ENCODE measurements around the gene CHSY3.

CHSY3 gene

DNA sequence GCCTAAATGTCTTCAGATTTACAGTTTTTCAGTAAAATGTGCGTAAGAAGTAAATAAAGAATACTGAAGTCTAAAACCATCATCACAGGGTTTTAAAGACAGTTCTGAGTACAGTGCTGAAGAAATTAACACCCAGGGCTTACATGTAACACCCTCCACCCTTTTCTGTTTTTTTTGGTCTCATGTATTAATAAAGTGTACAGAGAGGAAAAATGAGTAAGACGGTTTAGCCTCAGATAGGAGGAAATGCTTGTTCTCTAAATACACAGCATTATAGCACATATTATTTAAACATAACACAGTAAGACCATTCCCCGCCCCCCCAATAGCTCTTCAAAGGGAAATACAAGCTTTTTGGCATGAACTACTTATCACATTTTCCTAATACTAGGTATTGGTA, 119.3 kb downstream of the CHSY3 start:
- DNase-seq (ENCODE audit: low read depth in 2 of 2): no peak

- no peak for DNase-seq (ENCODE audit: low read depth in 2 of 2)
These were observed 119.7 kb downstream of the CHSY3 start for GRCh38 chr5:130024006-130024405.

GRCh38 chr5:130025511-130025910, 121.2 kb downstream of the CHSY3 start:
- no peak for DNase-seq (ENCODE audit: low read depth in 2 of 2)

DNA sequence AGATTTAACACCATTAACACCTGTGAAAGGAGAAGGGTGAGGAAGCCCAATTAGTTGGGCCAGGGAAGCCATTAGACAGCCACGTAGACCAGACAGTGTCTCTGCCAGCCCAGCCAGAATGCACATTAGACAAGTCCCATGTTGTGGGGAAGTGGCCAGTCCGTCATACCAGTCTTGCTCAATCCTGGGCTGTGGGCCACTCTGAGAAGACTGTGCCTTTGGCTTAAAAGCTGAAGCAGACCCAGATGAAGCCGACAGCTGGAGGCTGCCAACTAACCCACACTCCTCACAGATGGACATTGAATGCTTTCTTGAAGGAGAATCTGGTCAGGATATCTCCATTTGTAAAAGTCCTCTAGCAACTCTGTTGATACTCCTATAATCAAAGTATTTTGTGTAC, 128.5 kb downstream of the CHSY3 start:
- no peak for DNase-seq (ENCODE audit: low read depth in 2 of 2)

DNA sequence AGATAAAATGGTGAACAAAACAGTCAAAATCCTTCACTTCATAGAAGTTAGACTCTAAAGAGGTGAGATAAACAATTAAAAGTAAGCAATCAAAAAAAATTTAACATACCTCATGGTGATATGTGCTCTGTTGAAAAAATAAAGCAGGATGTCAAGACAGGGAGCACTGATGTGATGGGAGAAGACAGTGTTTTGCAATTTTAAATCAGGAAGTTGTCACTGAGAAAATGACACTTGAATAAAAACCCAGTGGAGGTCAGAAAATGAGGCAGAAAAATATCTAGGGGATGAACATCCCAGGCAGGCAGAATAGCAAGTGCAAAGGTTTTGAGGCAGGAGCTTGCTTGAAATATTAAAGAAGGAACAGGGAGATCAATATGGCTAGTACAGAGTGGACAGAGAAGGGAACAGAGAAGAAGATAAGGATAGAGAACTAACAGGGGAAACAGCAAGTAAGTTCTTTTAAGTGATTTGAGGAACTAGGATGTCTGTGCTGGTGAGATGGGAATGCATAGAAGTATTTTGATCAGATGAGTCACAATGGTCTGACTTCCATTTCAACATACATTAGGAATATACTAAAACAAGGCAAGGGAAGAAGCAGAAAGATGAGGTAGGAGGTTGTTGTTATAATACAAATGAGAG, 130.4 kb downstream of the CHSY3 start:
- DNase-seq (ENCODE audit: low read depth in 2 of 2): no peak

- no peak for DNase-seq (ENCODE audit: low read depth in 2 of 2)
These were observed 131.1 kb downstream of the CHSY3 start for GRCh38 chr5:130035388-130035787.

- DNase-seq (ENCODE audit: low read depth in 2 of 2): no peak
These were observed 133.6 kb downstream of the CHSY3 start for GRCh38 chr5:130037905-130038304.

DNA sequence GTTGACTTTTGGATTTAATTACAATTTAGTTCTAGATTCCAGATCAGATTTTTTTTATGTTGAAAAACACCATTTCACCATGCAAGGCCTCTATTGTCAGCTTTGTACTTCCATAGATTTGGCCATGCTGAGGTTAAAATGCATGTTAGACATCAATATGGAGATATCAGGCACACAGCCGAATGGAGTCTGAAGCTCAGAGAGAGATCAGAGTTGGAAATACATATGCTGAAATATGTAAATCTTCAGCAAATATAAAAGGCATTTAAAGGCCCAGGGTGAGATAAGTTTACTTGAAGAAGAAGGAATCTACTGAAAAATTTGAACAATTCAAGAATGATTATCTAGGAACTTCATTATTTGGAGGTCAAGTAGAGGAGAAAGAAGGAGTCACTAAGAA, 139.6 kb downstream of the CHSY3 start:
- DNase-seq (ENCODE audit: low read depth in 2 of 2): no peak

GRCh38 chr5:130045334-130045733, 141.1 kb downstream of the CHSY3 start:
- DNase-seq (ENCODE audit: low read depth in 2 of 2): no peak

DNA sequence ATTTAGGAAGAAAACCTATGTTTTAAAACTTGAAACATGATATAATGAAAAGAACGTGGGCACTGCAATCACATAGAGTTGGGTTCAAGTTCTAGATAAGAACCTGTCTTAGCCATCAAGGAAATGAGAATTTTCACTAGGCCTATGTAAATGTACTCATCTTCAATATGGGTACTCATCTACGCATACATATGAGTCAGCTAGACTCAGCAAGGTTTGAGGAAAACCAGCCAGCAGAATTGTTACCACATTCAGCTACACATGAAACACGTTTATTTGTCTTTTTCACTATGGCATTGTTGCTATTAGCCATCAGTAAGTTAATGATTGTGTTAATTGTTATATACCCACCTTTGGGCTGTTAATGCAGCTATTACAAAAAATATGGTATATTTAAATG, 146.3 kb downstream of the CHSY3 start:
- no peak for DNase-seq (ENCODE audit: low read depth in 2 of 2)

DNA sequence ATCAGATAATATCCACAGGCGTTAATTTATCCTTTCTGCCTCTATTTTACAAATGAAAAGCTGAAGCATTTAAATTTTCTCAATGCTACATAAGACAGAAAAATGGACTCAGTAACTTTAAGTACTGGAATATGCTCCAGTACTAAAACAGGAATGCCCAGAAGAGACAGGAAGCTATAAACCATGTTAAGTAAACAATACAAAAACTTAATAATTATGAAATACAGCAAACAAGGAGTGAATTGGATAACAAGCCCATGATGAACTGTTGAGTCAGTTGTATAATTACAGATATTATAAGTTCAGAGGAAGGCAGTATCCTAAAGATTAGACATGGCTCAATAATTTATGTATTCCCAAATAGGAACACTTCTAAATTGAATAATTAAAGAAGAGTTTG, 148.5 kb downstream of the CHSY3 start:
- no peak for DNase-seq (ENCODE audit: low read depth in 2 of 2)

DNA sequence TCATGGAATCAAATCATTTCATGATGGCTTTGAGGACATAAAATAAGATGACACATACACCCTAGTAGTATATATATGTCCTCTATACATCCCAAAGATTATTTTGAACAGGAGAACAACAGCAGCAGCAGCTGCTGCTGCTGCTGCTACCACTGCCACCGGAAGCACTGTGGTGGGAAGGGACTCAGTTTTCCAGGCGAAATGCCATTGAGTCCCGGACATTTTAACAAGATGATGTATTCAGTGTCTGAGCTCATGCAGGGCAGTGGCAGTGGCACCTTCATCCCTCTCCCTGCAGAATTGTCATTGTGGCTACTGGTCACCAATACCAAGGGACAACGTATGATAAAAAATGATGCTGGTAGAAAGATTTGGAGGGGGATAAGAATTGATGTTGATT, 151.3 kb downstream of the CHSY3 start:
- DNase-seq (ENCODE audit: low read depth in 2 of 2): no peak

DNA sequence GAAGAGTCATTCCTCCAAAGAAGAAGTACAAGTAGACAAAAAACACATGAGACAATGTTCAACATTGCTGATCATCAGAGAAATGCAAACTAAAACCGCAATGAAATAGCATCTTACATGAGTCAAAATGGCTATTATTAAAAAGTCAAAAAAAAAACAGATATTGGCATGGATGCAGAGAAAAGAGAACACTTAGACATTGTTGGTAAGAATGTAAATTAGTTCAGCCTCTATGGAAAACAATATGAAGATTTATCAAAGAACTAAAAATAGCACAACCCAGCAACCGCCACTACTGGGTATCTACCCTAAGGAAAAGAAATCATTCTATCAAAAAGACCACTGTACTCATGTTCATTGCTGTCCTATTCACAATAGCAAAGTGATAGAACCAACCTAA, 157.5 kb downstream of the CHSY3 start:
- no peak for DNase-seq (ENCODE audit: low read depth in 2 of 2)

- no peak for DNase-seq (ENCODE audit: low read depth in 2 of 2)
These were observed 159.3 kb downstream of the CHSY3 start for GRCh38 chr5:130063603-130064002.

DNA sequence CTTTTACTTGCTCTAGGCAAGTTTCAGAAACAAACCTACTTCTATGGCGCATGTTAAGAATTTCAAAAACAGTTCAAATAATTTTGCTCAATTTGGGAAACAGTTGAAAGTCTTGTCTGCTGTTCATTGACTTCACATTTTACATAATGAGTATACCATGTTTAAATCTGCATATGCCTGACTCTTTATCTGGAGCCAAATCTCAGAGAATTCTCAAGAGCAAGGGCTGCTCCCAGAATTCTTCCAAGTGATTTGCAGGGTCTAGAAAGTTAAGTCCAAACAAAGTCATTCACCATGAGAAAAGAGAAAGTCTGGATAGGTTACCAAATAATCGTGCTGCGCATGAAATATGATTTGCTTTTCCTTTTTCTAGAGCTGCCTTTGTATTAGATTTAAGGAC, 160.2 kb downstream of the CHSY3 start:
- no peak for DNase-seq (ENCODE audit: low read depth in 2 of 2)

DNA sequence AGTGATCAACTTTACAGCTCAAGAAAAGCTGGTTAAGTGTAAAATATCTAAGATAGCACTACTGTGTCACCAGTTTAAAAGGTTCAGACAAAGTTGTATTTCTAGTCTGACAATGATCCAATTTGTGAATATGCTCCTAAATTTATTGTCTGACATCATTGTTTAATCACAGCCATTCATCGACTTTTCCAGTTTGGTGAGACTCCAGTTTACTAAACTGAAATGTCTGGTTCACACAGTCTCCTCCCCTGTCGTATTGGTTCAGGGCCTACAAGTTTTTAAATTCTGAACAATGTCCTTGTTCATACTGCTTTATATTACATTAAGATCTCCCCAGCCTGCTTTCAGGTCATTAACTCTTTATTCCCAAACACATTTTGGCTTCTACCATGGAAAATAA, 161.4 kb downstream of the CHSY3 start:
- DNase-seq (ENCODE audit: low read depth in 2 of 2): no peak

- no peak for DNase-seq (ENCODE audit: low read depth in 2 of 2)
These were observed 162.4 kb downstream of the CHSY3 start for GRCh38 chr5:130066644-130067043.

GRCh38 chr5:130067364-130067763, 163.1 kb downstream of the CHSY3 start:
- no peak for DNase-seq (ENCODE audit: low read depth in 2 of 2)

- no peak for DNase-seq (ENCODE audit: low read depth in 2 of 2)
These were observed 163.8 kb downstream of the CHSY3 start for GRCh38 chr5:130068101-130068500.

- no peak for DNase-seq (ENCODE audit: low read depth in 2 of 2)
These were observed 164.7 kb downstream of the CHSY3 start for GRCh38 chr5:130068988-130069387.

GRCh38 chr5:130074820-130075219, 170.6 kb downstream of the CHSY3 start:
- no peak for DNase-seq (ENCODE audit: low read depth in 2 of 2)

DNA sequence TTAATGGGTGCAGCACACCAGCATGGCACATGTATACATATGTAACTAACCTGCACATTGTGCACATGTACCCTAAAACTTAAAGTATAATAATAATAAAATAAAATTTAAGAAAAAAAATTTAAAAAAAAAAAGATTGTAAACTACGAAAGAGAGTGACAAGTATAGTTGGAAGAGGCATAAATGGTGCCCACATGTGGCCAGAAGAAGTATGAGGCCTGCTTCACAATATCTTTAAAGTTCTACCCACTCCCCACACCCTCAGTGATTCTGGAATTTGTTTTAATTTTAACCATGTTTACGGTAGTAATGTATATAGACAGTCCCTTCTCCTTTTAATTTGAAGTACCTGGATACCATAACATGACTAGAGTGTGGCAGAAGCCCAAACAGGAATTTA, 172.7 kb downstream of the CHSY3 start:
- no peak for DNase-seq (ENCODE audit: low read depth in 2 of 2)

DNA sequence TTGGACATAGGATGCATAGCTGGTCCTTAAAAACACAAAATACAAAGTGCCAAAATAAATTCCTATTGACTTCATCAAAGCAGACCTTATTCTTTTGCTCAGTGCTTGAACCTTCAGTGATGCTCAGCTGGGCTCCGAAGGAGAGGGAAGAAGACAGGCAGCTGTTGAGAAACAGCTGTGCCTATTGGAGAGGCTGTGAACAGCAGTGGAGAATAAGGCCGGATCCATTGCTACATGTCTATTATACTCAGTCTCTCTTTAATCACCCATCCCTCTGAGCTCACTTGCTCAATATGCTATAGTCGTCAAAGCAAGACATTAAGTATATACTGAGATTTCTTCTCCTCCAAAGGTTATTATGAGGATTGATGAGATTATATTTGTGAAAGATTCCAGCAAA, 174.4 kb downstream of the CHSY3 start:
- DNase-seq (ENCODE audit: low read depth in 2 of 2): no peak

GRCh38 chr5:130090569-130091270, 186.5 kb downstream of the CHSY3 start:
- DNase-seq (ENCODE audit: low read depth in 2 of 2): no peak
